Adrenal gland (tissue), 5 donors: ENCODE results near the gene SEBOX.

Experiments
- CTCF ChIP-seq, 6 experiments: fragments of 450-650 bp in 4 of 6; fragments of 200-600 bp in 2 of 6; sonication (generic) in 1 of 6; IDR thresholded peaks; 1 replicate in 5 of 6; 2 replicates in 1 of 6; pipeline versions ENCODE4 v1.5.1 to v1.8.0; 2016 to 2021; ENCODE audit warnings: antibody characterized with exemption in 6 of 6, mild to moderate bottlenecking in 2 of 6, moderate library complexity in 1 of 6
- POLR2A ChIP-seq, 2 donors: fragments of 450-650 bp; IDR thresholded peaks; one replicate each; pipeline ENCODE4 v1.6.1; 2017; ENCODE audit warnings: antibody characterized with exemption in 2 of 2, mild to moderate bottlenecking in 2 of 2, moderate library complexity in 1 of 2
- donor health status: DM: no; HTN: no; CAD: no.

DNA sequence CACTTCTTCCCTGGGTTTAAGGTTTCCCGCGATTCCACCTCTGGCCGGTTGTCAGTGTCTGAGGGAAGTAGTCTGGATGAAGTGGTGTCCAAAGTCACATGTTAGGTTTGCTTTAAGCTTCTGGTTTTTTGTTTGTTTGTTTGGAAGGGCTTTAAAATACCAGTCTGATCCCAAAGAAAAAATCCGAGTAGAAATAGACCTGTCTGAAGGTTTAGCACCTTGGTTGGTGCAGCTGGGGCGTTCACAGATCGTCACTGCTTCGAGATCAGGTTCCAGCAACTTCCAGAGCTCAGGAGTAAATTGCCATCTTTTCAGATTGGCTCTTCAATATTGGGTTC lies 45.4 kb downstream of the SEBOX start:
- TF ChIP-seq CTCF (IDR thresholded peaks at IDR 0.05) (no peak), POLR2A (IDR thresholded peaks at IDR 0.05) (no peak)
